Measurements from ENCODE around the gene LMX1A. TPM values are rescaled to one million over a fixed set of nuclear protein-coding genes. Genes with fewer than 3 reads are reported as not detected.

The LMX1A gene
- total RNA-seq, 4 donors from 2014 or later: 1.1 to 2.5 (median 1.8) TPM

DNA sequence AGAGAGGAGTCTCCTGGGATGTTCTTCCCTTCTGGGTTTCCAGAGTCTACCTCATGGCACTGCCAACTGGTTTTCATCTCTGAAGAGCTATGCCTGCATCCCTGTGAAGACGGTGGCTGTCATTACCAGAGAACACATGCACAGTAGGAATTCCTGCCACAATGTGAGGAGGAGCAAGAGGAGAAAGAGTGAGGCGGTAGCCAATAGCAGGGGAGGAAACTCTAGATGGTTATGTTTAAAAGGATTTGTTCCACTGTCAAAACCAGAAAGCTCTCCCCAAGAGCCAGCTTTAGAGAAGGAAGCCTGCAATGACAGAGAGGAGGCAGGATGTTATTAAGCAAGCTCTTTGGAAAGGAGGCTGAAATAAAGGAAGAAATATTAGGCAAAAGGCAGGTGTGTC lies 12.3 kb downstream of the LMX1A start:
- no peak for DNase-seq
- Histone ChIP-seq H3K4me1 (no peaks in the 10 kb centered on the region), H3K4me3 (no peak overlapping the region), H3K27ac (no peak overlapping the region), H3K9me3 (no peaks in the 10 kb centered on the region), H3K27me3 (no peaks in the 10 kb centered on the region), H3K36me3 (no peaks in the 10 kb centered on the region)
- no peak for TF ChIP-seq POLR2A (IDR thresholded peaks at IDR 0.05)
- TF ChIP-seq, protein P1, sequence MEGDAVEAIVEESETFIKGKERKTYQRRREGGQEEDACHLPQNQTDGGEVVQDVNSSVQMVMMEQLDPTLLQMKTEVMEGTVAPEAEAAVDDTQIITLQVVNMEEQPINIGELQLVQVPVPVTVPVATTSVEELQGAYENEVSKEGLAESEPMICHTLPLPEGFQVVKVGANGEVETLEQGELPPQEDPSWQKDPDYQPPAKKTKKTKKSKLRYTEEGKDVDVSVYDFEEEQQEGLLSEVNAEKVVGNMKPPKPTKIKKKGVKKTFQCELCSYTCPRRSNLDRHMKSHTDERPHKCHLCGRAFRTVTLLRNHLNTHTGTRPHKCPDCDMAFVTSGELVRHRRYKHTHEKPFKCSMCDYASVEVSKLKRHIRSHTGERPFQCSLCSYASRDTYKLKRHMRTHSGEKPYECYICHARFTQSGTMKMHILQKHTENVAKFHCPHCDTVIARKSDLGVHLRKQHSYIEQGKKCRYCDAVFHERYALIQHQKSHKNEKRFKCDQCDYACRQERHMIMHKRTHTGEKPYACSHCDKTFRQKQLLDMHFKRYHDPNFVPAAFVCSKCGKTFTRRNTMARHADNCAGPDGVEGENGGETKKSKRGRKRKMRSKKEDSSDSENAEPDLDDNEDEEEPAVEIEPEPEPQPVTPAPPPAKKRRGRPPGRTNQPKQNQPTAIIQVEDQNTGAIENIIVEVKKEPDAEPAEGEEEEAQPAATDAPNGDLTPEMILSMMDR (IDR thresholded peaks at IDR 0.05): no peak

DNA sequence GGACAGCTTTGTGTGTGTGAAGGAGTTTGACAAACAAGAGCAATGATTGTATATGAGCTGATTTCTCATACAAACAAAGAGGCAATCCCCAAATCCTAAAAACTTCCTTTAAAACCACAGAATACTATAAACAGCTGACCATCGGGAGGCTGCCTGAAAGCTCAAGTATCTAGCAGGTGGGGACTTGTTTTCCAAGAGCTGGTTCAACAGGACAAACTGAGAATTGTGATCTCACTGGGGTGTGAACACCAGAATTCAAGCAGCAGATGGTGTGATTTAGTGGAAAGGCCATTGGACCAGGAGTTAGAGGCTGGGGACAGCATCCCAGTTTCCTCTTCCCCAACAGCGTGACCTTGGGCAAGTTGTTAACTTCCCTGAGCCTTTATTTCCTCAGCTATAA lies 13.9 kb downstream of the LMX1A start:
- H3K4me1 ChIP-seq: no peaks in the 10 kb centered on the region

DNA sequence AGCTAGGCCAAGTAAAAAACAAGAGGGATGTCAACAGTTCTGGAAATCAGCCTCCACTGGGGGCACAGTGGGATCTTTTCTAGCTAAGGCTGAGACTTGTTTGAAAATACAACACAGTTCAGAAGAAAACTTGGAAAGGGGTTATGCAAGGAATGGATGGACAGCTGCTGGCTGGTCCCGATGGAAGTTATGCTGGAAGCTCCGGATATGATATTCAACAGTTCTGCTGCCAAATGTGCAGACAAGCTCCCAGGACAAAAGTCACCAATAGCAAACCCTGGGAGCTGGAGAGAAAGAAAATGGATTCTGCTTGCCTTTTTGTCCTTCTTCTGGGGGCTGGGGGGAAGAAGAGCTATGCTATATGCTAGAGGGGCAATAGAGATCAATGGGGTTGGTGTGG lies 14.3 kb downstream of the LMX1A start:
- no peaks in the 10 kb centered on the region for H3K36me3 ChIP-seq
- TF ChIP-seq, protein P1 (IDR thresholded peaks at IDR 0.05): no peak
- no peak for TF ChIP-seq POLR2A (IDR thresholded peaks at IDR 0.05)
- H3K27me3 ChIP-seq: no peaks in the 10 kb centered on the region
- H3K4me1 ChIP-seq: no peaks in the 10 kb centered on the region
- H3K4me3 ChIP-seq: no peak overlapping the region
- DNase-seq: no peak
- no peak overlapping the region for H3K27ac ChIP-seq
- H3K9me3 ChIP-seq: no peaks in the 10 kb centered on the region

More for the DNA sequence above, 13.9 kb downstream of the LMX1A start:
- Histone ChIP-seq H3K9me3 (no peaks in the 10 kb centered on the region), H3K27ac (no peak overlapping the region), H3K4me3 (no peak overlapping the region), H3K36me3 (no peaks in the 10 kb centered on the region), H3K27me3 (no peaks in the 10 kb centered on the region)
- DNase-seq: no peak
- TF ChIP-seq POLR2A (IDR thresholded peaks at IDR 0.05): no peak
- TF ChIP-seq, protein P1 (IDR thresholded peaks at IDR 0.05): no peak

DNA sequence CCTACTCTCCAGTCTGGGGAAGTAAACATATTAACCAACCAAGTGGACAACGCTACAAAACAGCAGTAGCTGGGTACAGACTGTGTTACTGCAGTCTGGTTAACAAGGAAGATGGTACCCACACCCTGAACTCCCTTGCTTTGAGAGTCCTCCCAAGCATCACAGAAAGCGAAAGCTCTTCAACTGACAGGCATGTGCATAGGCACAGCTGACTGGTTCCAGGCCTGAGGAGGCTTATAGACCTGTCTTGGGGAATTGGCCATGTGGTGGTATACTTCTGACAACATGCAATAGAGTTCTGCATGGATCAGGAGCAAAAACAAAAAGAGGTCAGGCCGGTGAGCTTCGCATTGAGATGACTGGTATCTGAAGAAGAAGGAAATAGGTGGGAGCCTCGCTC lies 17.4 kb downstream of the LMX1A start:
- Histone ChIP-seq H3K36me3 (no peaks in the 10 kb centered on the region), H3K27ac (no peak overlapping the region), H3K9me3 (no peaks in the 10 kb centered on the region), H3K4me3 (no peak overlapping the region), H3K4me1 (no peaks in the 10 kb centered on the region), H3K27me3 (no peaks in the 10 kb centered on the region)
- no peak for TF ChIP-seq POLR2A (IDR thresholded peaks at IDR 0.05)
- TF ChIP-seq, protein P1 (IDR thresholded peaks at IDR 0.05): no peak
- no peak for DNase-seq

DNA sequence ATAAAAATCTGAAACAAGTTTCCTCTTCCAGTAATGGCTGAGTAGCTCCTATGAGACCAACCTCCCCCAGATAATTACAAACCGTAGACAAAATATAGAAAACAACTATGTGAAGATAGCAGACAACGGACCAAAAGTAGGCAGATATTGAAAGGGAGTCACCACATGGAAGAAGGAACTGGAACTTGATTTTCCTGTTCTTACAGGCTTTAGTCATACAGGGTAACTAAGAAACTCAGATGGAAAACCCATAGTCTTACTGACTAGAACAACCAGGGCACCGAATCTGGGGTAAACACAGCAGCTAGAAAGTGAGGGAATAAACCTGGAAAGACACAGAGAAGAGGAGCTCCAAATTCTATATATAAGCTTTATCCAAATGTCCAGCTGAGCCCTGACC lies 26.0 kb downstream of the LMX1A start:
- DNase-seq: no peak
- no peaks in the 10 kb centered on the region for H3K27me3 ChIP-seq
- TF ChIP-seq, protein P1 (IDR thresholded peaks at IDR 0.05): no peak
- no peak for TF ChIP-seq POLR2A (IDR thresholded peaks at IDR 0.05)
- H3K27ac ChIP-seq: no peak overlapping the region
- H3K4me3 ChIP-seq: no peak overlapping the region
- no peaks in the 10 kb centered on the region for H3K36me3 ChIP-seq
- H3K4me1 ChIP-seq: no peaks in the 10 kb centered on the region
- H3K9me3 ChIP-seq: no peaks in the 10 kb centered on the region

DNA sequence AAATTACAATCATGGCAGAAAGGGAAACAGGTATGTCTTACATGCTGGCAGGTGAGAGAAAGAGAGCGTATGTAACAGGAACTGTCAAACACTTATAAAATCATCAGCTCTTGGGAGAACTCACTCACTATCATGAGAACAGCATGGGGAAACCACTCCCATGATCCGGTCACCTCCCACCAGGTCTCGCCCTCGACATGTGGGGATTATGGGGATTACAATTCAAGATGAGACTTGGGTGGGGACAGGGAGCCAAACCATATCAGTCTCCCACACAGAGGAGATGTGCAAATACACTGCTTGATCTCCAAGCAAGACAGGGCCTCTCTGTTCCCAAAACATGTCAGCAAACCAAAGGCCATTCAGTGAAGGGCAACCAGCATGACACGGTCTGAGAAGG lies 27.4 kb downstream of the LMX1A start:
- Histone ChIP-seq H3K27me3 (no peaks in the 10 kb centered on the region), H3K9me3 (no peaks in the 10 kb centered on the region), H3K4me3 (no peak overlapping the region), H3K36me3 (no peaks in the 10 kb centered on the region), H3K27ac (no peak overlapping the region), H3K4me1 (no peaks in the 10 kb centered on the region)
- DNase-seq: no peak
- TF ChIP-seq, protein P1 (IDR thresholded peaks at IDR 0.05): no peak
- TF ChIP-seq POLR2A (IDR thresholded peaks at IDR 0.05): no peak

Data from Peyer's patch (tissue), 4 donors.